DMS79 (cell line): ENCODE results near the gene VSIG2.
A peak's percentile ranks its signal among the peaks of the same experiment; 100 is the strongest.

Source experiments
- DNase-seq: peaks from one replicate; lab custom pipeline; 2025; lab: John Stamatoyannopoulos, UW

VSIG2 gene

GRCh38 chr11:124763156-124763947 is 11.3 kb upstream of the VSIG2 start:
- DNase-seq: peak; percentile 66

DNA sequence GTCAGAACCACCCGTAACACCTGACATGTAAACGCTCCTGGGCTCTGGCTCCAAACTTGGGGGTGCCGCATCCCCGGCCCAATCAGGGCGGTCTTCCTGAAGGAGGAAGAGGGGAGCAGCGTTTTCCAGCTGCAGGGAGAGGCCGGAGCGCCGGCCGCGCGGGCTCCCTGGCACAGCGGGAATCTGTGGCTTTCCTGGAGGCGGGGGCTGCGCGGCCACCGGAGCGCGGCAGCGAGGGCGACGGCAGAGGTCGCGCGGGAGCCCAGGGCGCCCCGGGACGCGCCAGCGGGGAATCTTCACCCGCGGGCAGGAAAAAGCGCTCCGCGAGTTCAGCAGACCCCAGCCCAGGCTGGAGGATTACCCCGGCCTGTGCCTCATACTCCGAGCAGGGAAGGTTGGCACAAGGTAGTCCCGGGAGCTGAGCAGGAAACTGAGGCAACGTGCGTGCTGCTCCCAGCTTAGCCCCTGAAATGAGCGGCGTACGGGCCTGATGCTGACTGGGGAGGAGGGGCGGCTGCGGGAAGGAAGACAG is 10.6 kb upstream of the VSIG2 start:
- DNase-seq: no peak

- DNase-seq: peak; percentile 13
Observed at GRCh38 chr11:124762105-124762623, 10.1 kb upstream of the VSIG2 start, which contains the start of gene ESAM. Gene ESAM, minus strand, starts transcription at chr11:124762290. Its CDS starts 136 bp downstream, at chr11:124762154.

DNA sequence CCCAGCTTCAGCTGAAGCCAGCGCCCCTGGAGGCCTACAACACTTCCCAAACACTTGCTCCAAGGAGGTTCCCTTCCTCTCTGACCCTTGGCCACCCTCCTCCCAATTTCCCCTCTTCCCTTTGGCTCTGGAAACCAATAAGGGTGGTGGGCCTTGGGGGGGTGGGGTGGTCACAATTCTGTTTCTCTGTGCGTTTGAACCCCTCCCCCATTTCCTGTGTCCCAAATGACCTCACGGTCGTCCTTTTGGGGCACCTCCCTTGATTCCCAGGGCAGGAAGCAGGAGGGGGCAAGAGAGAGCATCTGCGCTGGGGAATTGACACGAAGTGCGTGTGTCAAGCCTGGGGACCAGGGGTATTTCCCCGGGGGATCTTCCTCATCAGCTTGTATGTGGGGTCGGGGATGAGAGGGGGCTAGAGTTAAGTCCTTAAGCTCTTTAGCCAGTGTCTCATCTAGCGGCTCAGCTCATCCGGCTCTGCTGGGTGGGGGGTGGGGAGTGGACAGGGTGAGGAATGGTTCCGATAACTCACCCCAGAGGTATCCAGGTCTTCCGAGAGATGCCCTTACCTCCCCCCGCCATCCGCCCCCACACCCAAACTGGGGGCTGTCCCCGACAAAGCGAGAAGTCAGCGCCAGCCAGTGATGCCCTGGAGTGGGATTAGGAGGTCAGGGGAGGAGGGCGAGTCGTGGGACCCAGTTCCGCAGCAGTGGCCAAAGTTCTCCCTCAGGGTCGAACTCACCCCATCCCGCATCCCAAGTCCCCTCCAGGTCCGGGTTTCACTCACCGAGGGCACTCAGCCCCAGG is 9.4 kb upstream of the VSIG2 start:
- no peak for DNase-seq

GRCh38 chr11:124760806-124761205 is 8.8 kb upstream of the VSIG2 start:
- DNase-seq: no peak

DNA sequence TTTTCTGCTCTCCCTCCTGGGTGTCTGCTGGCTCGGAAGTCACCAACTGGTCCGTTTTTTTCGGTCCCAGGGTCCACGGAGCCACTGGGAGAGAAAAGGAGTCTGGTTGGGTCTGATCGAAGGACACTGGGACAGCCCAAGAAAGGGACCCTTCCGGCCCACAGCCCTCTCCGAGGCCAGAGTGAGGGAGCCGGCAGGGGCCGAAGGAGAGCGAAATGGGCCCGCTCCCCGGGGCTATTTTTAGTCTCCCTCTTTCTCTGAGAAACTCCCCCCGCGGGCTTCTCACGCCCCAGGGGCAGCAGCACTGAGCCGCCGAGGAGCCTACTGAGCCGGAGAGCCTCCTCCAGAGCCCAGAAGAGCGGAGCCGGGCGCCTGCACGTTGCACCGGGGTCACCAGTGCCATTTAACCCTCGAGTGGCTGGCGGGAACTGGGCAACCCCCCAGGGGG is 8.2 kb upstream of the VSIG2 start:
- no peak for DNase-seq

DNA sequence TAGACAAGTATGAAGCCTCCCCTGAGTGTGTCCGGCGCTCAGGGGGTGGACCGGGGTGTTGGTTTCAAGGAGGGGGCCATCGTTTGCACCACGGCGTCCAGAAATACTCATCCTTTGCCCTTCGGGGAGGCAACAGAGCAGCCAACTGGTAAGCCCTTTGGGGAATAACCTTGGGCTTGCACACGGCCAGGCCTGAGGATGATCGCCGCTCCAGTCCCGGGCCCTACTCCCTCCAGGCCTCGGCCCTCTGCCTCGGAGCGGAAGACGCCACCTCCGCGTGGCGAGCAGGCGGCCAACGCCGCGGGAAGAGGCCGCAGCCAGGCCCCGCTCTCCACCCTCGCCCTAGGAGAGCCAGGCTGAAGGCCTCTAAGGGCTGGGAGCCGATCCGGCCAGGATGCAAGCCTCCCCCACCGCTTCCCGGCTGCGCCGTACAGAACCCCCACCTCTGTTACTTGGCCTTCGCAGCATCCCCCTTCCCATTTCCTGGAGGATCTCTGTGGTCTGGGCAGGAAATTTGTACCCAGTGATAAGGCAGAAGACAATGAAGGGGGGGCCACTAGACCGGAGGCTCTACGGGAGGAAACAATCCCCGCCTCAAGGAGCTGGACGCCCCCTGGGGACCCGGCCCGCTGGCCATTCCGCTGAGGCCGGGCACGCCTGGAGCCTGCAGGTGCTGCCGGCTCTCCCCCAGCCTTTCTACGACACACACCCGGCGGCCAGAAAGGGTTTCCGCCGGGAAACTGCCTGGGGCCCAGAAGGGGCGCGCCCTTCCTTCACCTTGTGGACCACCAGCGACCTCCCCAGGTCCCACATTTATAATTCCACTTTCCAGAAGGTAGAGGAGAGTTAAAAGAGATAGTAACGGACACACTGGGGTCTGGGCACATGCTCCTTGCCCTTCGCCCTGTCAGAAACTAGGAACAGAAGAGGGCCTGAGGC is 7.5 kb upstream of the VSIG2 start:
- no peak for DNase-seq

- peak; percentile 21 for DNase-seq
Observed at GRCh38 chr11:124758355-124759265, 6.6 kb upstream of the VSIG2 start.

DNA sequence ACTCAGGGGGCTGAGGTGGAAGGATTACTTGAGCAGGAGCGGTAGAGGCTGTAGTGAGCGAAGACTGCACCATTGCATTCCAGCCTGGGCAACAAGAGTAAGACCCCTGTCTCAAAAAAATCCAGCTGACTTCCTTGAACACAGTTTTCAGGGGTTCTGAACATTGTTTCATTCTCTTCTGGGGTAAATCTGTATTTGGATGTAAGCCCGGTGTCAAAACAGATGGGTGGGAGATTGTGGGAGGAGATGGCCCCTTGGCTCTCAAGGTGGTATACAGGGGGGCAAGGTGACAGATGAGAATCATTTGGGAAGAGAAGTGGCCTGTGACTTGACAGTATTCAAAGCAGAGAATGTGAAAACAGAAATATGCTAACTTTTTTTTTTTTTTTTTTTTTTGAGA is 5.3 kb upstream of the VSIG2 start:
- no peak for DNase-seq

- DNase-seq: no peak
Observed at GRCh38 chr11:124756753-124757227, 4.7 kb upstream of the VSIG2 start.

DNA sequence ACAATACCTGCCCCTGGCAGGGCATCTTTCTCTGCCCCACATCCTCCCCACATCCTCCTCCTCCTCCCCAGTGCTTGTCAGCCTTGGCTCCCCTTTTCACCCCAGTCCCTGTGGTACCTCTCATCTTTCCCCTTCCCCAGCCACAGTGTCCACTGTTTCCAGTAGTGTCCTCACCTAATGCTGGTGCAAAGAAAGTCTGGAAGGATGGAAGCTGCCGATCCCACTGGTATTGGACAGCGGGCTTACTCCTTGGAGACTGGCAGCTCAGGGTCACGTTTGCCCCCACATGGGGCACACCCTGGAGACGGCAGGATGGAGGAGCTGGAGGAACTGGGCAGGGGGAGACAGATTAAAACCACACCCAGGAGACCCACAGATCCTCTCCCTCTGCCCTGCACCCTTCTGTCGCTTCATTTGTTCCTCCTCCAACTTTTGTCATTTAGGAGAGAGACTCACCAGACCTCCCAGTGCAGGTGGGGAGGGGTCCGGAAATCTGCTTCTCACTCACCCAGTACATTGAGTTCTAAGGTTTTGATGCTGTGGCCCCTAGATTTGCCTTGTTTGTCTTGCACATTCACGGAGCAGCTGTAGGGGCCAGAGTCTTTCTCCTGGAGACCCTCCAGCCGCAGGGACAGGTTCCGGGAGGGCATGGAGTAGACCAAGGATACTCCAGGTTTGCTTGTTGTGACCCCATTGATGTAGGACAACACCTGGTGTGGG is 4.1 kb upstream of the VSIG2 start:
- no peak for DNase-seq

DNA sequence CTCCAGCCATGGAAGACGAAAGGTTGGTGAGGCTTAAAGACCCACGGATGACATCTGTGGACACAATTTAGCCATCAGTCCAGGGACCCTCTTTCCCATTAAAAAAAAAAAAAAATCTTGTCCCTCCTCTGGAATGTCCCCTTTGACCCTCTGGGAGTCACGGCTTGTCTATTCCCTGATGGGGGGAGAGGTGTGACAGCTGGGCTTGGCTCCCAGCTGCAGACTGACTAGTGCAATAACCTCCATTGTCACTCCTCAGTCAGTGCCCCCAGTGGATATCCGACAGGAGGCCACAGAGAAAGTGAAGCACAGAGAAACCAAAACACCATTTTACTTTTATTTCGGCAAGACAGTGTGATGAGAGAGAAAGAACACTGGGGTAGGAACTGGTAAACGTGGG is 2.7 kb upstream of the VSIG2 start:
- no peak for DNase-seq

GRCh38 chr11:124754309-124754708 is 2.3 kb upstream of the VSIG2 start:
- DNase-seq: no peak

- DNase-seq: no peak
Observed at GRCh38 chr11:124753624-124754023, 1.6 kb upstream of the VSIG2 start.

DNA sequence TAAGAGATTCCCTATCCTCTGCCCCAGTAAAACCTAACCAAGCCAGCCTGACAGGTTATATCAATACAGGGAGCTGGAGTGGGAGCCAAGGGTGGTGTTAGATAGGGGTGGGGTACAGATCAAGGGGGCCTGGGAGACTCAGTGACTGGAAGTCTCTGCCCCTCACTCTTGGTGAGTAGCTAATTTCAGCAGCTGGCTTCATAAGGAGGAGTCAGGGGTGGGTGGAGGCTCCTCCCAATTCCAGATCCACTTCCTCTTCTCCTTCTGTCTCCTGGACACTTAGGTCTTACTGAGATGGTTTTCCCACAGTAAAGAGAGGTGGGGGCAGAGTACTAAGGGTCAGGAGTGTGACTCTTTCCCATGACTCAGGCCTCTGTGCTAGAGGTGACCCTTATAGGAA is 1.1 kb upstream of the VSIG2 start:
- no peak for DNase-seq

DNA sequence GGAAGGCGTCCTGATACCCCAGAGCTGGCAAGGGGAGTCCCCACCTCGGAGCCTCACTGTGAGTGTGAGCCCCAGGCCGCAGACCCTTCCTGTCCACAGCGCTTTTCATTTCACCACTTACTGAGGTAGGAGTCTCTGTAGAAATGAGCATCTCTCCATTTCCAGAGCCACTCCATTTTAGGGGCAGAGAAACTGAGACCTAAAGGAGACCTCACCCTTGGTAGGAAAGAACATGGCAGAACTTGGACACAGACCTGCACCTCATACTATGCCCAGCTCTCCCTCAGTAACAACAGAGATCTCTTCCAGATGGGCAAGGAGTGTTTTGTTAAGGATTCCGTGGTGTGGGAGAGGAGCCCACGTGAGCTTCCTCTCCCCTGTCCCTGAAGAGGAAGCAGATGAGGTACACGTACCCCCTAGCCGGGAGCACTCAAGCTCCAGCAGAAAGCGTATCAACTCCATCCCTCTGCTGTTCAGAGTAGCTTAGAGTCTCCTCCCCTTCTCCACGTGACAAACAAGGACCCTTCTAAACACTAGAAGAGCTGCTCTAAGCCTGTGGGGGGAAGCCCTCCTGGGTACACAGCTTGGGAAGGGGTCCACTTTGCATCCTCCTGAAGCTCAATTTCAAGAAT is 532 bp upstream of the VSIG2 start:
- DNase-seq: peak; percentile 5

- no peak for DNase-seq
Observed at GRCh38 chr11:124751391-124751740, 689 bp downstream of the VSIG2 start.

GRCh38 chr11:124749912-124750311 is 2.1 kb downstream of the VSIG2 start:
- DNase-seq: no peak
